Panc1 (cell line): ENCODE measurements around the gene ECT2L.

Experiments used
- POLR2AphosphoS5 ChIP-seq: IDR thresholded peaks from 2 replicates; pipeline ENCODE4 v1.6.1; 2012; ENCODE audit warnings: mild to moderate bottlenecking, low read depth, low read length, moderate library complexity
- REST ChIP-seq, 2 experiments: IDR thresholded peaks; 2 replicates each; pipeline ENCODE4 v1.6.1; 2011 to 2012; ENCODE audit warnings: low read depth in 2 of 2, control low read depth in 1 of 2, low read length in 1 of 2, mild to moderate bottlenecking in 1 of 2, moderate library complexity in 1 of 2; ENCODE audit not compliant: insufficient read depth in 1 of 2
- TCF7L2 ChIP-seq: IDR thresholded peaks from 2 replicates; pipeline ENCODE4 v1.6.1; 2011; ENCODE audit warnings: mild to moderate bottlenecking, low read depth, low read length, inconsistent platforms
- TF ChIP-seq, protein P1 (sequence below): fragments of 450-650 bp; IDR thresholded peaks from 2 replicates; pipeline ENCODE4 v1.5.1; 2017; ENCODE audit warnings: mild to moderate bottlenecking

DNA sequence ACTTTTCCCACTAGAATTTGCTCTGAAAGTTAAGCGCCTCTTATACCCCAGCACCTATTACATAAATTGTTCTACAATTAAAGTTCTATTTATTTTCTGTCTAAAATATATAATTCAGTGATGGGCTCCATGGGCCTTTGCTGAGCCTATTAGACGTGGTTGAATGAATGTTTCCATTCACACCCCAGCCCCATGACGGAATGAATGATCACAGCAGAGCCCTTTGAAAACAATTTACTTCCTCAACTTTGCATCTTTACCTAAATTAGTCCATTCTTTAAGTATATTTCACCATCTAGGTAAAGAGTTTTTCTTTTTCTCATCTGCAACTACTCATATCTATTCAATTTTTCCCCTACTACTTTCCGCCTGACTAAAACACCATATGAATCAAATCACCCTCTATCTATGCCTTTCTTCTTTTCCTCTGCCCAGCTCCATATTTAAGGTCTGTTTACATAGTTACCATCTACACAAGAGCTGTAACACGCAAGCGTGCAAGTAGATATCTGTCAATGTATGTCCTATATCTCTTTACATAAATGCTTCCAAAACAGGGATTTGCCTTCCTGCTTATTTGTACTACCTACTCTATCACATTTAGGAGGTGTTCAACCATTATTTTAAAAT, 69.7 kb downstream of the ECT2L start:
- TF ChIP-seq, protein P1, sequence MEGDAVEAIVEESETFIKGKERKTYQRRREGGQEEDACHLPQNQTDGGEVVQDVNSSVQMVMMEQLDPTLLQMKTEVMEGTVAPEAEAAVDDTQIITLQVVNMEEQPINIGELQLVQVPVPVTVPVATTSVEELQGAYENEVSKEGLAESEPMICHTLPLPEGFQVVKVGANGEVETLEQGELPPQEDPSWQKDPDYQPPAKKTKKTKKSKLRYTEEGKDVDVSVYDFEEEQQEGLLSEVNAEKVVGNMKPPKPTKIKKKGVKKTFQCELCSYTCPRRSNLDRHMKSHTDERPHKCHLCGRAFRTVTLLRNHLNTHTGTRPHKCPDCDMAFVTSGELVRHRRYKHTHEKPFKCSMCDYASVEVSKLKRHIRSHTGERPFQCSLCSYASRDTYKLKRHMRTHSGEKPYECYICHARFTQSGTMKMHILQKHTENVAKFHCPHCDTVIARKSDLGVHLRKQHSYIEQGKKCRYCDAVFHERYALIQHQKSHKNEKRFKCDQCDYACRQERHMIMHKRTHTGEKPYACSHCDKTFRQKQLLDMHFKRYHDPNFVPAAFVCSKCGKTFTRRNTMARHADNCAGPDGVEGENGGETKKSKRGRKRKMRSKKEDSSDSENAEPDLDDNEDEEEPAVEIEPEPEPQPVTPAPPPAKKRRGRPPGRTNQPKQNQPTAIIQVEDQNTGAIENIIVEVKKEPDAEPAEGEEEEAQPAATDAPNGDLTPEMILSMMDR: no peak
- TF ChIP-seq REST (IDR thresholded peaks at IDR 0.05; ENCODE audit: insufficient read depth in 1 of 2, low read depth in 2 of 2, low read length in 1 of 2) (no peak), POLR2AphosphoS5 (no peak), TCF7L2 (no peak)
